WTC11 (cell line): ENCODE data around the gene EXOSC7.

Experiments used
- ATF6 ChIP-seq: sonication (generic); formaldehyde crosslinking; IDR thresholded peaks from 2 replicates; pipeline ENCODE4 v1.8.1; 2023; ENCODE audit warnings: mild to moderate bottlenecking, missing genetic modification reagents
- CREB1 ChIP-seq: sonication (generic); formaldehyde crosslinking; IDR thresholded peaks from 2 replicates; pipeline ENCODE4 v1.8.0; 2023; ENCODE audit warnings: mild to moderate bottlenecking, missing genetic modification reagents
- CTCF ChIP-seq: fragments of 200-600 bp; IDR thresholded peaks from 2 replicates; pipeline ENCODE4 v1.8.0; 2022; ENCODE audit warnings: antibody characterized with exemption
- NFYB ChIP-seq: sonication (generic); formaldehyde crosslinking; conservative IDR thresholded peaks from 2 replicates; pipeline ENCODE4 v1.8.0; 2022; ENCODE audit warnings: low read depth, missing genetic modification reagents
- SOX15 ChIP-seq: fragments of 250-450 bp; sonication (Bioruptor Pico); IDR thresholded peaks from 2 replicates; pipeline ENCODE4 v1.9.0; 2021; ENCODE audit warnings: mild to moderate bottlenecking
- TF ChIP-seq, protein P1 (sequence below): fragments of 250-450 bp; sonication (Bioruptor Pico); conservative IDR thresholded peaks from 2 replicates; pipeline ENCODE4 v1.9.0; 2021; ENCODE audit warnings: mild to moderate bottlenecking
- TF ChIP-seq, protein P2 (sequence below): sonication (generic); formaldehyde crosslinking; IDR thresholded peaks from 2 replicates; pipeline ENCODE4 v1.8.0; 2022; ENCODE audit warnings: missing genetic modification reagents
- TF ChIP-seq, protein P3 (sequence below): sonication (generic); formaldehyde crosslinking; IDR thresholded peaks from 2 replicates; pipeline ENCODE4 v1.8.0; 2022; ENCODE audit warnings: mild to moderate bottlenecking, missing genetic modification reagents
- TF ChIP-seq, protein P4 (sequence below): sonication (generic); formaldehyde crosslinking; conservative IDR thresholded peaks from 2 replicates; pipeline ENCODE4 v1.8.1; 2022; ENCODE audit warnings: mild to moderate bottlenecking, missing genetic modification reagents

- TF ChIP-seq, protein P1, sequence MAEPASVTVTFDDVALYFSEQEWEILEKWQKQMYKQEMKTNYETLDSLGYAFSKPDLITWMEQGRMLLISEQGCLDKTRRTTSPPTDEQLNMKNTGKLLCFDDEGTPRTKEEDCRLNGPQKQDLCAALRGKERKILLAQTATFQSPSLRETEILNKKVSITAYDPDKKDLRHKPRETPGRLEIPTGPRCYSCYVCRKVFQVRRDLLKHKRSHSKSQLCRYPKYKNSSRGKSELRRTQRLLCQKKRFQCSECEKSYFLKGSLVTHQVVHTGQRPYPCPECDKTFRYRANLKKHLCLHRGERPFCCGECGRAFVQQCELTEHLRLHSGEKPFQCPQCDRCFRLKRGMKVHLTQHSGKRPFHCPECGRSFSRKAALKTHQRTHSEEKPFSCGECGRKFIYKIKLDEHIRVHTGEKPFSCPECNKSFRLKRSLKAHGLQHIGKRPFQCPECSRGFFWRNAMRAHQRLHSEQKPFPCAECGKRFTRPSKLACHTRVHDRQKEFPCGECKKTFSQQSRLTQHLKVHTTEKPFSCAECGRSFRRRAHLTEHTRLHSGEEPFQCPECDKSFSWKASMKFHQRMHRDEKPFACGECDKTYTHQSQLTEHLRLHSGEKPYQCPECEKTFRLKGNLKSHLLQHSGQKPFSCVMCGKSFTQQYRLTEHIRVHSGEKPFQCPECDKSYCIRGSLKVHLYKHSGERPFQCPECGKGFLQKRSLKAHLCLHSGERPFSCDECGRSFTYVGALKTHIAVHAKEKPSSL (CRISPR knock-in tag): no peak
- TF ChIP-seq ATF6 (CRISPR knock-in tag): no peak
- TF ChIP-seq CTCF: no peak
- TF ChIP-seq NFYB (CRISPR knock-in tag): no peak
- TF ChIP-seq, protein P2, sequence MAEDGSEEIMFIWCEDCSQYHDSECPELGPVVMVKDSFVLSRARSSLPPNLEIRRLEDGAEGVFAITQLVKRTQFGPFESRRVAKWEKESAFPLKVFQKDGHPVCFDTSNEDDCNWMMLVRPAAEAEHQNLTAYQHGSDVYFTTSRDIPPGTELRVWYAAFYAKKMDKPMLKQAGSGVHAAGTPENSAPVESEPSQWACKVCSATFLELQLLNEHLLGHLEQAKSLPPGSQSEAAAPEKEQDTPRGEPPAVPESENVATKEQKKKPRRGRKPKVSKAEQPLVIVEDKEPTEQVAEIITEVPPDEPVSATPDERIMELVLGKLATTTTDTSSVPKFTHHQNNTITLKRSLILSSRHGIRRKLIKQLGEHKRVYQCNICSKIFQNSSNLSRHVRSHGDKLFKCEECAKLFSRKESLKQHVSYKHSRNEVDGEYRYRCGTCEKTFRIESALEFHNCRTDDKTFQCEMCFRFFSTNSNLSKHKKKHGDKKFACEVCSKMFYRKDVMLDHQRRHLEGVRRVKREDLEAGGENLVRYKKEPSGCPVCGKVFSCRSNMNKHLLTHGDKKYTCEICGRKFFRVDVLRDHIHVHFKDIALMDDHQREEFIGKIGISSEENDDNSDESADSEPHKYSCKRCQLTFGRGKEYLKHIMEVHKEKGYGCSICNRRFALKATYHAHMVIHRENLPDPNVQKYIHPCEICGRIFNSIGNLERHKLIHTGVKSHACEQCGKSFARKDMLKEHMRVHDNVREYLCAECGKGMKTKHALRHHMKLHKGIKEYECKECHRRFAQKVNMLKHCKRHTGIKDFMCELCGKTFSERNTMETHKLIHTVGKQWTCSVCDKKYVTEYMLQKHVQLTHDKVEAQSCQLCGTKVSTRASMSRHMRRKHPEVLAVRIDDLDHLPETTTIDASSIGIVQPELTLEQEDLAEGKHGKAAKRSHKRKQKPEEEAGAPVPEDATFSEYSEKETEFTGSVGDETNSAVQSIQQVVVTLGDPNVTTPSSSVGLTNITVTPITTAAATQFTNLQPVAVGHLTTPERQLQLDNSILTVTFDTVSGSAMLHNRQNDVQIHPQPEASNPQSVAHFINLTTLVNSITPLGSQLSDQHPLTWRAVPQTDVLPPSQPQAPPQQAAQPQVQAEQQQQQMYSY: no peak
- TF ChIP-seq, protein P3, sequence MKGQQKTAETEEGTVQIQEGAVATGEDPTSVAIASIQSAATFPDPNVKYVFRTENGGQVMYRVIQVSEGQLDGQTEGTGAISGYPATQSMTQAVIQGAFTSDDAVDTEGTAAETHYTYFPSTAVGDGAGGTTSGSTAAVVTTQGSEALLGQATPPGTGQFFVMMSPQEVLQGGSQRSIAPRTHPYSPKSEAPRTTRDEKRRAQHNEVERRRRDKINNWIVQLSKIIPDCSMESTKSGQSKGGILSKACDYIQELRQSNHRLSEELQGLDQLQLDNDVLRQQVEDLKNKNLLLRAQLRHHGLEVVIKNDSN (CRISPR knock-in tag): no peak
- no peak for TF ChIP-seq SOX15 (CRISPR knock-in tag)
- no peak for TF ChIP-seq CREB1 (CRISPR knock-in tag)
- TF ChIP-seq, protein P4, sequence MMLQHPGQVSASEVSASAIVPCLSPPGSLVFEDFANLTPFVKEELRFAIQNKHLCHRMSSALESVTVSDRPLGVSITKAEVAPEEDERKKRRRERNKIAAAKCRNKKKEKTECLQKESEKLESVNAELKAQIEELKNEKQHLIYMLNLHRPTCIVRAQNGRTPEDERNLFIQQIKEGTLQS (CRISPR knock-in tag): no peak
These were observed 20.1 kb upstream of the EXOSC7 start for GRCh38 chr3:44955917-44956316.
